ENCODE measurements around the gene APAF1.

- no peak for TF ChIP-seq SP1 (IDR thresholded peaks at IDR 0.05)
- TF ChIP-seq SP1 (CRISPR knock-in tag; IDR thresholded peaks at IDR 0.05) = no peak
- no peak for TF ChIP-seq KDM4B (CRISPR knock-in tag; IDR thresholded peaks at IDR 0.05)
- TF ChIP-seq MYC (CRISPR knock-in tag; IDR thresholded peaks at IDR 0.05; ENCODE audit: borderline replicate concordance) = no peak
- no peak for TF ChIP-seq MAX (IDR thresholded peaks at IDR 0.05)
Observed at GRCh38 chr12:98745578-98746391, 100.7 kb downstream of the APAF1 start.
